Measurements from ENCODE around the gene ADCY4. TPM values are rescaled to one million over a fixed set of nuclear protein-coding genes. Genes with fewer than 3 reads are reported as not detected.
A peak's percentile ranks its signal among the peaks of the same experiment; 100 is the strongest.

The ADCY4 gene
- total and polyA plus RNA-seq, 2 of the 13 experiments (the other 11 are each of a cell fraction or from before 2014, with no cell fraction given): 0.03 TPM; not detected in 1

GRCh38 chr14:24315807-24316596 lies 18.9 kb downstream of the ADCY4 start (continued):
- TF ChIP-seq GMEB1 (CRISPR knock-in tag; IDR thresholded peaks at IDR 0.05; ENCODE audit: borderline replicate concordance): peak; percentile 73
- TF ChIP-seq ZNF12 (CRISPR knock-in tag; IDR thresholded peaks at IDR 0.05): peak; percentile 79; the same call in 1 of the 2 replicates
- peak; percentile 69 for TF ChIP-seq AKAP8 (CRISPR knock-in tag; IDR thresholded peaks at IDR 0.05)
- TF ChIP-seq ZMYM3 (CRISPR knock-in tag; IDR thresholded peaks at IDR 0.05): peak; percentile 77; the same call in 1 of the 2 replicates
- TF ChIP-seq DPF2 (CRISPR knock-in tag; IDR thresholded peaks at IDR 0.05; ENCODE audit: borderline replicate concordance, low read depth): peak; percentile 45
- TF ChIP-seq HDAC2 (CRISPR knock-in tag; IDR thresholded peaks at IDR 0.05): peak; percentile 75
- TF ChIP-seq PITX1 (CRISPR knock-in tag; IDR thresholded peaks at IDR 0.05): peak; percentile 74
- peak; percentile 76 for TF ChIP-seq U2AF1 (optimal IDR thresholded peaks at IDR 0.05; ENCODE audit: low read depth, low read length)
- peak; percentile 58 for TF ChIP-seq STAG1 (CRISPR knock-in tag; IDR thresholded peaks at IDR 0.05)
- TF ChIP-seq, protein P1, sequence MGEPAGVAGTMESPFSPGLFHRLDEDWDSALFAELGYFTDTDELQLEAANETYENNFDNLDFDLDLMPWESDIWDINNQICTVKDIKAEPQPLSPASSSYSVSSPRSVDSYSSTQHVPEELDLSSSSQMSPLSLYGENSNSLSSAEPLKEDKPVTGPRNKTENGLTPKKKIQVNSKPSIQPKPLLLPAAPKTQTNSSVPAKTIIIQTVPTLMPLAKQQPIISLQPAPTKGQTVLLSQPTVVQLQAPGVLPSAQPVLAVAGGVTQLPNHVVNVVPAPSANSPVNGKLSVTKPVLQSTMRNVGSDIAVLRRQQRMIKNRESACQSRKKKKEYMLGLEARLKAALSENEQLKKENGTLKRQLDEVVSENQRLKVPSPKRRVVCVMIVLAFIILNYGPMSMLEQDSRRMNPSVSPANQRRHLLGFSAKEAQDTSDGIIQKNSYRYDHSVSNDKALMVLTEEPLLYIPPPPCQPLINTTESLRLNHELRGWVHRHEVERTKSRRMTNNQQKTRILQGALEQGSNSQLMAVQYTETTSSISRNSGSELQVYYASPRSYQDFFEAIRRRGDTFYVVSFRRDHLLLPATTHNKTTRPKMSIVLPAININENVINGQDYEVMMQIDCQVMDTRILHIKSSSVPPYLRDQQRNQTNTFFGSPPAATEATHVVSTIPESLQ (CRISPR knock-in tag; conservative IDR thresholded peaks at IDR 0.05): peak; percentile 82; the same call in 1 of the 2 replicates
- peak; percentile 99 for TF ChIP-seq ZSCAN20 (CRISPR knock-in tag; IDR thresholded peaks at IDR 0.05; ENCODE audit: borderline replicate concordance)
- TF ChIP-seq ZNF616 (CRISPR knock-in tag; IDR thresholded peaks at IDR 0.05; ENCODE audit: low read depth): peak; percentile 98
- TF ChIP-seq ATF1 (CRISPR knock-in tag; IDR thresholded peaks at IDR 0.05): no peak
- TF ChIP-seq HOXD1 (CRISPR knock-in tag; IDR thresholded peaks at IDR 0.05): peak; percentile 98
- TF ChIP-seq MEIS1 (CRISPR knock-in tag; IDR thresholded peaks at IDR 0.05; ENCODE audit: borderline replicate concordance): no peak; the same call in 1 of the 2 replicates
- 0 out of 2 replicates have a peak, but pooled peaks have one; percentile 49 for TF ChIP-seq RCOR2 (CRISPR knock-in tag; IDR thresholded peaks at IDR 0.05)
- TF ChIP-seq, protein P2, sequence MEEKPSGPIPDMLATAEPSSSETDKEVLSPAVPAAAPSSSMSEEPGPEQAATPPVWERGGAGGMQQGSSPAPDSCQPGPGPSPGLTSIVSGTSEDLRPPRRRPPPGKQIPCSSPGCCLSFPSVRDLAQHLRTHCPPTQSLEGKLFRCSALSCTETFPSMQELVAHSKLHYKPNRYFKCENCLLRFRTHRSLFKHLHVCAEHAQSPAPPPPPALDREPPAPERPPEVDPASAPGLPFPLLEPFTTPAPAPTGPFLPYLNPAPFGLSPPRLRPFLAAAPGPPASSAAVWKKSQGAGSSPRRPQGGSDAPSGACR (CRISPR knock-in tag; IDR thresholded peaks at IDR 0.05): no peak
- TF ChIP-seq, protein P3, sequence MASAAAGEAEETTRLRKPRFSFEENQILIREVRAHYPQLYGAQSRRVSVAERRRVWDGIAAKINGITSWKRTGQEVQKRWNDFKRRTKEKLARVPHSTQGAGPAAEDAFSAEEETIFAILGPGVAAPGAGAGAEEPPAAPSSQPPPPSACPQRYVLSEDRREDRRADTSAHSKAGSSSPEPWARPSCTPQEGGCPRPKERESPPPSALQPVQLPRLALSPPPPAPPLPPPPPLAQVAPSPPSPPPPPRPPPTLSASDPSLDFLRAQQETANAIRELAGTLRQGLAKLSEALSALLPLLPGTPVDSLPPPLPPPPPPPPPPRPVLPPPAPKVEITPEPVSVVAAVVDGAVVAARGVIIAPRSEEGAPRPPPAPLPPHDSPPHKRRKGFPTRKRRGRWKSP (CRISPR knock-in tag; IDR thresholded peaks at IDR 0.05): no peak
- no peak for TF ChIP-seq SMC3 (IDR thresholded peaks at IDR 0.05; ENCODE audit: low read length)
- TF ChIP-seq DNMT3B (CRISPR knock-in tag; conservative IDR thresholded peaks at IDR 0.05): 0 out of 2 replicates have a peak, but pooled peaks have one; percentile 66
- TF ChIP-seq MEF2D (CRISPR knock-in tag; IDR thresholded peaks at IDR 0.05): peak; percentile 93; the same call in 1 of the 2 replicates
- TF ChIP-seq KLF11 (CRISPR knock-in tag; IDR thresholded peaks at IDR 0.05): peak; percentile 88; the same call in 1 of the 2 replicates
- no peak for TF ChIP-seq ZKSCAN5 (CRISPR knock-in tag; IDR thresholded peaks at IDR 0.05)
- TF ChIP-seq POLR2AphosphoS2 (IDR thresholded peaks at IDR 0.05; ENCODE audit: low read depth, low read length): no peak

Measured in HepG2 (cell line).